Endothelial cell of umbilical vein (primary cell): Measurements from ENCODE around the gene FAM171A2.

Source experiments
- CTCF ChIP-seq, 2 donors: IDR thresholded peaks; 1 replicate in 1 of 2; 2 replicates in 1 of 2; pipeline ENCODE4 v1.5.1; 2011; ENCODE audit warnings: low read length in 2 of 2, mild to moderate bottlenecking in 2 of 2, moderate library complexity in 2 of 2, control low read depth in 1 of 2, inconsistent platforms in 1 of 2, low read depth in 1 of 2; ENCODE audit not compliant: insufficient read depth in 1 of 2; ENCODE audit errors: extremely low read depth in 1 of 2
- EZH2 ChIP-seq: IDR thresholded peaks from 2 replicates; pipeline ENCODE4 v1.6.1; 2012; ENCODE audit warnings: borderline replicate concordance, low read depth, mild to moderate bottlenecking, moderate library complexity, low read length, inconsistent platforms; ENCODE audit not compliant: severe bottlenecking
- JUN ChIP-seq: IDR thresholded peaks from 2 replicates; pipeline ENCODE4 v1.6.1; 2011; ENCODE audit warnings: borderline replicate concordance, low read depth; ENCODE audit not compliant: insufficient read length, insufficient read depth
- POLR2A ChIP-seq: IDR thresholded peaks from 2 replicates; pipeline ENCODE4 v1.6.1; 2012; ENCODE audit warnings: low read depth, mild to moderate bottlenecking, control low read depth, low read length
- POLR2AphosphoS5 ChIP-seq: IDR thresholded peaks from 2 replicates; pipeline ENCODE4 v1.6.1; 2012; ENCODE audit warnings: low read depth, mild to moderate bottlenecking, control low read depth, low read length, moderate library complexity; ENCODE audit not compliant: insufficient read depth

GRCh38 chr17:44345454-44346026, 18.1 kb downstream of the FAM171A2 start:
- TF ChIP-seq CTCF (IDR thresholded peaks at IDR 0.05; ENCODE audit: extremely low read depth in 1 of 2, insufficient read depth in 1 of 2, low read depth in 1 of 2, low read length in 2 of 2), result peak; percentile 34 to 56
- TF ChIP-seq POLR2AphosphoS5, result no peak
- TF ChIP-seq EZH2, result no peak
- no peak for TF ChIP-seq JUN
- no peak for TF ChIP-seq POLR2A
